GM12874 (cell line): Measurements from ENCODE around the gene PTPN14.

Source experiments
- TF ChIP-seq, protein P1 (sequence below): IDR thresholded peaks from 2 replicates; pipeline ENCODE4 v1.5.1; 2011; ENCODE audit warnings: low read depth, mild to moderate bottlenecking, control low read depth, low read length, moderate library complexity; ENCODE audit not compliant: insufficient read depth

Gene PTPN14

DNA sequence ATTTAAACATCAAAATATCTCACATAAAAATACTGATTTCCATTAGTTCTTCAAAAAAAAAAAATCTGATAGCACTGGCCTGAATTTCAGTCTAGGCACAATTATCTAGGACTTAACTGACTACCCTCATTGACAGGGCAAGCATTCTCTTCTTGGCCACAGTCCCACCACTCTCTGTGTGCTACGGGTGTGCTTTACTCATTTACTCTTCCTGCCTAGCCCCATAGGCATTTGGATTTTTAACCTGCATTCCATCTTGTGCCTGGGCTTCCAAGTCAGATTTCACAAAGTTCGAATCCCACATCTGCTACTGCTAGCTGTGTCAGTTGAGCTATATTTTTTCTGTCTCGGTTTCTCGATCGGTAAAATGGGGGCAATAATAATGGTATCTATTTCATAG lies 38.0 kb downstream of the PTPN14 start:
- TF ChIP-seq, protein P1, sequence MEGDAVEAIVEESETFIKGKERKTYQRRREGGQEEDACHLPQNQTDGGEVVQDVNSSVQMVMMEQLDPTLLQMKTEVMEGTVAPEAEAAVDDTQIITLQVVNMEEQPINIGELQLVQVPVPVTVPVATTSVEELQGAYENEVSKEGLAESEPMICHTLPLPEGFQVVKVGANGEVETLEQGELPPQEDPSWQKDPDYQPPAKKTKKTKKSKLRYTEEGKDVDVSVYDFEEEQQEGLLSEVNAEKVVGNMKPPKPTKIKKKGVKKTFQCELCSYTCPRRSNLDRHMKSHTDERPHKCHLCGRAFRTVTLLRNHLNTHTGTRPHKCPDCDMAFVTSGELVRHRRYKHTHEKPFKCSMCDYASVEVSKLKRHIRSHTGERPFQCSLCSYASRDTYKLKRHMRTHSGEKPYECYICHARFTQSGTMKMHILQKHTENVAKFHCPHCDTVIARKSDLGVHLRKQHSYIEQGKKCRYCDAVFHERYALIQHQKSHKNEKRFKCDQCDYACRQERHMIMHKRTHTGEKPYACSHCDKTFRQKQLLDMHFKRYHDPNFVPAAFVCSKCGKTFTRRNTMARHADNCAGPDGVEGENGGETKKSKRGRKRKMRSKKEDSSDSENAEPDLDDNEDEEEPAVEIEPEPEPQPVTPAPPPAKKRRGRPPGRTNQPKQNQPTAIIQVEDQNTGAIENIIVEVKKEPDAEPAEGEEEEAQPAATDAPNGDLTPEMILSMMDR = no peak

DNA sequence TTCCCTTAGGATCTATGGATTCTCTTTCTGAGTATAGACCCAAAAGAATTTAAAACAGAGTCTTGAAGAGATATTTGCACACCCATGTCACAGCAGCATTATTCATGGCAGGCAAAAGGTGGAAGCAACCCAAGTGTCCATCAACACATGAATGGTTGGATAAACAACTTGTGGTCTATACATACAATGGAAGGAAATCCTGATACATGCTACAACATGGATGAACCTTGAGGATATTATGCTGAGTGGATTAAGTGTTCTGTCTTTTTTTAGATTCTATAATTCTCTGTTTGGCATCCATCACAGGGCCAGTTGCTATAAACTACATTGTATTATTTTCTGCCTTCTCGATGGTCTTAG lies 39.8 kb downstream of the PTPN14 start:
- TF ChIP-seq, protein P1 = no peak

DNA sequence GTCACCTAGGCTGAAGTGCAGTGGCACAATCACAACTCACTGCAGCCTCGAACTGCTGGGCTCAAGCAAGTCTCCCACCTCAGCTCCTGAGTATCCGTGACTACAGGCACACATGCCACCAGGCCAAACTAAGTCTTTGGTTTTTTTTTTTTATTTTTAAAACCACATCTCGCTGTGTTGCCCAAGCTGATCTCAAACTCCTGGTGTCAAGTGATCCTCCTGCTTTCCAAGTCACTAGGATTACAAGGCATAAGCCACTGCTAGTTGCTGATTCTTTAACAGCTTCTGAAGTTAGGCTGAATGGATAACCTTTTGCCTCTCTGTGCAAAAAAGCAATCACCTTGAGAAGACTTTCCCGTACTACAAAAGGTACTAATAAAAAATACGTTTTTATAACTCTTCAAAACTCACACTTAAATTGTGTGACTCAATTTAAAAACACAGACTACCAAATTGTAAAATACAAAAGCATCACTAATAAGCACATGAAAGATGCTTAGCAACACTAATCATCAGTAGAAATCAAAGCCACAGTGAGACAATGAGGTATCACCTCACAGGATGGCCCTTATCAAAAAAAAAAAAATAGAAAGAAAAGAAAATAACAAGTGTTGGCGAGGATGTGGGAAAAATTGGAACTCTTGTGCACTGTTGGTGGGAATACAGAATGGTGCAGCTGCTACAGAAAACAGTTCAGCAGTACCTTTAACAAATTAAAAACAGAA lies 40.3 kb downstream of the PTPN14 start:
- TF ChIP-seq, protein P1 = no peak

DNA sequence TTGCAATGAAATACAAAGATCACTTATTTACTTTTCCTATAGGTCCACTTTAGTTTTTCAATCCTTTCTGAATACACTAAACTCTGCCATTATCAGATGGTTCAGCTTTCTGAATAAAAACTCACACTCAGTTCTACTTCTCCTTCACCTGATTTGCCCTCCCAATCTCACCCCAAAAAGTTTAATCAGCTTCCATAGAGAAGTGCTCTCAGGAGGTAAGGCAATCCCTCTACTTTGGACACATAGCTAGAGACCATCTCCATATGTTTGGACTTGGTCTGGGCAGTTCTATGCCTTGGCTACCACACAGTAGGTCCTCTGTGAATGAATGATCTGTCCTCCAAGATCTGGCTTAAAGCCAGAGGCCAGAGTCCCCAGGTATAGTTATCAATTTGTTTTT lies 40.9 kb downstream of the PTPN14 start:
- TF ChIP-seq, protein P1 = no peak

DNA sequence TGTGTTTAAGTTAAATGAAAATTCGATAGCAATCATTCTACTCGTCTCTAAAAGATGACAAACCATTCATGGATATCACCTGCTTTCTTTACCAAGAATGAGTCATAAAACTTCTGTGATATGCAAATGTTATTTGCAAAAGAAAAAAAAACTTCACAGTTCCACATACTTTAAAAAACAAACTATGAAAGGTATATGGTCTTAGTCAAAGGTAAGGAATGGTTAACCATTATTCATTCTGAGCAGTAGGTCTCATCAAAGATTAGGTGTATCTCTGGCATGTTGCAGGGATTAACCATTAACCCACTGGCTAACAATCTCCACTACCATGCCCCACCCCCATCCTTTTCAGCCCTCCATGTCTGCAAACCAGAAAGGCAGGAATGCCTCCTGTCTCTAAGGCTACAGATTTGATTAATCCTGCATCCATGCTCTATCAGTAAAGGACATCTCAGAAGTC lies 44.4 kb downstream of the PTPN14 start:
- TF ChIP-seq, protein P1 = no peak

DNA sequence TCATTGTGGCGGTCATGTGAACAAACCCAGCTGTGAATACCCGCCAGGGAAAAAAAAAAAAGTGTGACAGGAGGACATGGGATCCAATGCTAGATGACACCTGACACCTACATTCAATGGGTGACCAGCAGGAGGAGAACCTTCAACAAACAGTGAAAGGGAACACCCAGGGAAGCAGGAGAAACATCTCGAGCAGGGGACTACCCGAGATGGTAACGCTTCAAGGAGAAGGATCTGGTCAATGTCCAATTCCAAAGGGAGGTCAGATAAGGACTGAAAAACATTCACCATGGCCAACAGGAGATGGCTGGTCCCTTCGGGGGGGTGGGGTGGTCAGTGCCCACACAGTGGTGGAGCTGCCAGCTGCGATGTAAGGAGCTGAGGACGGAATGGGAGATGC lies 46.3 kb downstream of the PTPN14 start:
- TF ChIP-seq, protein P1 = no peak

DNA sequence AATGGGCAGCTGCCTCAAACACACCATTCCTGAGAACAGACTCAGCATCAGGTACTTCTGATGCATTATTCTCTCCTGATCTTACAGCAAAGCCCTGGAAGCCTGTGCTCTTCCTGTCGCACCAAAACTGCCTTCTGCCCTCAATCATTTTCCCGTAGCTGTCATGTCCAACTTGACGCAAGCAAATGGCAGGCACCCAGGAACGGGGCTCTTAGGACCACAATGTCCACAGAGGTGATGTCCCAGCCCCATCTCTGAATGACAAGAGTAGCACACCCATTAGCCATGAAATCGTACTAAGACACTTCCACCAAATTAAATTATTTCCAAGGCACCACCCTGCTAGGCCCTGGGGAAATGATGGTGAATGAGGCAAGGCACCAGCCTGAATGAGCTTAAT lies 47.1 kb downstream of the PTPN14 start:
- TF ChIP-seq, protein P1 = no peak

DNA sequence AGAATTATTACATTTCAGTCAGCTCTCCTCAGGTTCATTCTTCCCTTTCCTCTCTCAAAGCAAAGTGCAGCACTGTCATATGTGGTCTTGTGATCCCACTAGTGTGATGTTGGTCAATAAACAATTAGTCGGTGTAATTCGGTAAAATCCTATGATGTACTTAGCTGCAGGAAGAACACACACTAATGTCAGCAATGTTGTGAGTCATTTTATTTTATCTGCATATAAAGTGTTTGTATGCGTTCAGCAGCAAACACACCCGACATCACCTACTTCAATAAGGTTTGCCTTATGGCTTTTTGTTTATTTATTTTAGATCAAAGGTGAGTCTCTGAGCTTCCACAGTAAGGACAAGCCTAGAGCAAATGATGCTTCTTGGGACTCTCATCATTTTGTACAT lies 47.8 kb downstream of the PTPN14 start:
- TF ChIP-seq, protein P1 = no peak
